HG03442 (cell line): ENCODE data around the gene GRIA1.

Experiments used
- ATAC-seq: cut with Tn5 transposase; IDR thresholded peaks from one replicate; pipeline ENCODE4 v1.9.1; 2021; ENCODE audit warnings: mild to moderate bottlenecking, moderate library complexity; ENCODE audit not compliant: unreplicated experiment

GRIA1 gene

GRCh38 chr5:153655201-153655510, 164.7 kb downstream of the GRIA1 start:
- ATAC-seq: no peak

GRCh38 chr5:153658149-153658548, 167.7 kb downstream of the GRIA1 start:
- no peak for ATAC-seq

GRCh38 chr5:153658606-153659005, 168.1 kb downstream of the GRIA1 start:
- no peak for ATAC-seq

- ATAC-seq: no peak
Measured at GRCh38 chr5:153659039-153659736, 168.7 kb downstream of the GRIA1 start.

- no peak for ATAC-seq
Measured at GRCh38 chr5:153660919-153661318, 170.4 kb downstream of the GRIA1 start.

GRCh38 chr5:153661897-153662296, 171.4 kb downstream of the GRIA1 start:
- no peak for ATAC-seq

GRCh38 chr5:153670101-153670500, 179.6 kb downstream of the GRIA1 start:
- ATAC-seq: no peak

GRCh38 chr5:153671653-153672346, 181.3 kb downstream of the GRIA1 start:
- ATAC-seq: no peak

GRCh38 chr5:153672347-153673090, 182.0 kb downstream of the GRIA1 start:
- ATAC-seq: no peak

GRCh38 chr5:153674356-153674755, 183.9 kb downstream of the GRIA1 start:
- no peak for ATAC-seq

GRCh38 chr5:153676406-153676805, 185.9 kb downstream of the GRIA1 start:
- no peak for ATAC-seq

- ATAC-seq: no peak
Measured at GRCh38 chr5:153676821-153677220, 186.4 kb downstream of the GRIA1 start.

- ATAC-seq: no peak
Measured at GRCh38 chr5:153678617-153679329, 188.3 kb downstream of the GRIA1 start.

GRCh38 chr5:153690236-153690635, 199.8 kb downstream of the GRIA1 start:
- no peak for ATAC-seq

GRCh38 chr5:153696256-153696655, 205.8 kb downstream of the GRIA1 start:
- no peak for ATAC-seq

- ATAC-seq: no peak
Measured at GRCh38 chr5:153699035-153699434, 208.6 kb downstream of the GRIA1 start.

- ATAC-seq: no peak
Measured at GRCh38 chr5:153700940-153701339, 210.5 kb downstream of the GRIA1 start.

- no peak for ATAC-seq
Measured at GRCh38 chr5:153702265-153702664, 211.8 kb downstream of the GRIA1 start.

- no peak for ATAC-seq
Measured at GRCh38 chr5:153704110-153704509, 213.6 kb downstream of the GRIA1 start.

GRCh38 chr5:153707626-153708025, 217.2 kb downstream of the GRIA1 start:
- ATAC-seq: no peak

GRCh38 chr5:153711755-153712154, 221.3 kb downstream of the GRIA1 start:
- no peak for ATAC-seq
